Smooth muscle cell (in vitro differentiated cells): ENCODE data around the gene EYS. TPM values are rescaled to one million over a fixed set of nuclear protein-coding genes. Genes with fewer than 3 reads are reported as not detected.

Source experiments
- DNase-seq: peaks from one replicate; lab custom pipeline; 2025; ENCODE audit not compliant: unreplicated experiment; lab: John Stamatoyannopoulos, UW
- H2AFZ ChIP-seq: fragments of 200-600 bp; sonication (generic); 2 replicates; pipeline ENCODE4 v1.6.0; 2016; ENCODE audit warnings: antibody characterized with exemption, low read depth, mild to moderate bottlenecking
- H3F3A ChIP-seq: fragments of 200-600 bp; sonication (generic); 2 replicates; pipeline ENCODE4 v1.6.0; 2017; ENCODE audit warnings: antibody characterized with exemption, low read depth
- H3K27ac ChIP-seq: fragments of 200-600 bp; sonication (generic); 2 replicates; pipeline ENCODE4 v1.5.1; 2016; ENCODE audit warnings: low read depth, mild to moderate bottlenecking
- H3K27me3 ChIP-seq: fragments of 200-600 bp; sonication (generic); 2 replicates; pipeline ENCODE4 v1.6.1; 2016; ENCODE audit warnings: low read depth, mild to moderate bottlenecking
- H3K36me3 ChIP-seq: fragments of 200-600 bp; sonication (generic); 2 replicates; pipeline ENCODE4 v1.5.1; 2016; ENCODE audit warnings: low read depth
- H3K4me1 ChIP-seq: fragments of 200-600 bp; sonication (generic); 2 replicates; pipeline ENCODE4 v1.5.1; 2016; ENCODE audit warnings: low read depth
- H3K4me2 ChIP-seq: fragments of 200-600 bp; sonication (generic); 2 replicates; pipeline ENCODE4 v1.6.0; 2016; ENCODE audit warnings: mild to moderate bottlenecking
- H3K4me3 ChIP-seq: fragments of 200-600 bp; sonication (generic); 2 replicates; pipeline ENCODE4 v1.5.1; 2016; ENCODE audit warnings: mild to moderate bottlenecking
- H3K79me2 ChIP-seq: fragments of 200-600 bp; sonication (generic); 2 replicates; pipeline ENCODE4 v1.6.0; 2016; ENCODE audit warnings: low read depth, mild to moderate bottlenecking
- H3K9ac ChIP-seq: fragments of 200-600 bp; sonication (generic); 2 replicates; pipeline ENCODE4 v1.6.0; 2016; ENCODE audit warnings: low read depth
- H3K9me3 ChIP-seq: fragments of 200-600 bp; sonication (generic); replicated peaks from 2 replicates; pipeline ENCODE4 v1.5.1; 2016; ENCODE audit warnings: low read depth
- H4K20me1 ChIP-seq: fragments of 200-600 bp; sonication (generic); 2 replicates; pipeline ENCODE4 v1.6.0; 2016; ENCODE audit warnings: low read depth
- CTCF ChIP-seq: fragments of 200-600 bp; sonication (generic); IDR thresholded peaks from 2 replicates; pipeline ENCODE4 v1.5.1; 2017; ENCODE audit warnings: borderline replicate concordance, mild to moderate bottlenecking, antibody characterized with exemption; ENCODE audit not compliant: insufficient read depth, poor library complexity, severe bottlenecking
- WGBS: methylation state at CpG from one replicate; pipeline ENCODE4 v1.1.7; 2016; ENCODE audit warnings: low lambda C conversion rate; 5-methylcytosine and 5-hydroxymethylcytosine counted together
- polyA plus RNA-seq: library from polyadenylated mRNA; unstranded; fragments of >200 nt; fragmentation: Nextera tagmentation; extraction: Ambion mirVana; gene quantifications from 2 replicates; pipeline ENCODE4 v1.2.1, GENCODE V29; 2016
- total RNA-seq: library from RNA; depleted of rRNA; stranded (reverse); fragments of >200 nt; gene quantifications from 2 replicates; pipeline ENCODE4 v1.2.3, GENCODE V29; 2014

Gene EYS
- total and polyA plus RNA-seq, 2 experiments from 2014 or later = 0.07 to 0.18 TPM

GRCh38 chr6:63709148-63709547 is 1997.9 kb downstream of the EYS start:
- no peak overlapping the region for H2AFZ ChIP-seq
- H3K4me1 ChIP-seq = no peaks in the 10 kb centered on the region
- H3K79me2 ChIP-seq = no peaks in the 10 kb centered on the region
- H3K27ac ChIP-seq = no peak overlapping the region
- DNase-seq = no peak
- no peak overlapping the region for H3K9ac ChIP-seq
- H3K4me2 ChIP-seq = no peak overlapping the region
- H3K27me3 ChIP-seq = no peaks in the 10 kb centered on the region
- H3K4me3 ChIP-seq = no peak overlapping the region
- no peak for TF ChIP-seq CTCF
- H4K20me1 ChIP-seq = peaks cover 3% of the 10 kb centered on the region
- peaks cover 30% of the 10 kb centered on the region for H3K36me3 ChIP-seq
- H3K9me3 ChIP-seq = no peaks in the 10 kb centered on the region
- H3F3A ChIP-seq = no peaks in the 10 kb centered on the region

DNA sequence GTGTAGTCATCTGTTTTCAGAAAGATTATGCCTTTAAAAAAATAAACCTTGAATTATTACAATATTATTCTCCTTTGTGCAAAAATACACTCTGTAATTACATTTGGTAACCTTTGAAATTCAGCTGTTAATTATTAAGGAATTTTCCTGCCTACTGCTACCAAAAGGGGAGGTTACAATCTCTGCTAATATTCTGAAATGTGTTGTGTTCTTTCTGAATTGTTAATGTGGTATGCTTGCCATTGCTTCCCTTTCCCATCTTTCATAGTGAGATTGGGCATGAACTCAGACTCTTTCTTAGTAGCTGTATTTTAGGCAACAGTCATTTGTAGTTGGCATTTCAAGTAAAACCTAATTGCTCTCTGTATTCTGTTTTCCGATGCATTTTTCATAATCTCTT is 1998.4 kb downstream of the EYS start:
- 98% methylated on average over 1 of the region's 1 CpG for WGBS
- Histone ChIP-seq H3K4me3 (no peak overlapping the region), H4K20me1 (peaks cover 3% of the 10 kb centered on the region), H3K36me3 (peaks cover 28% of the 10 kb centered on the region), H3K9me3 (no peaks in the 10 kb centered on the region), H2AFZ (no peak overlapping the region), H3K79me2 (no peaks in the 10 kb centered on the region), H3K4me1 (no peaks in the 10 kb centered on the region), H3F3A (no peaks in the 10 kb centered on the region), H3K27ac (no peak overlapping the region), H3K27me3 (no peaks in the 10 kb centered on the region), H3K9ac (no peak overlapping the region), H3K4me2 (no peak overlapping the region)
- no peak for DNase-seq
- TF ChIP-seq CTCF = no peak

- no peaks in the 10 kb centered on the region for H3K4me1 ChIP-seq
- 91% methylated on average over 2 of the region's 2 CpGs for WGBS
- peaks cover 3% of the 10 kb centered on the region for H4K20me1 ChIP-seq
- H3K4me3 ChIP-seq = no peak overlapping the region
- no peak overlapping the region for H3K4me2 ChIP-seq
- no peaks in the 10 kb centered on the region for H3K27me3 ChIP-seq
- no peaks in the 10 kb centered on the region for H3K9me3 ChIP-seq
- peaks cover 29% of the 10 kb centered on the region for H3K36me3 ChIP-seq
- H3K9ac ChIP-seq = no peak overlapping the region
- no peaks in the 10 kb centered on the region for H3F3A ChIP-seq
- no peak overlapping the region for H2AFZ ChIP-seq
- H3K79me2 ChIP-seq = no peaks in the 10 kb centered on the region
- DNase-seq = no peak
- H3K27ac ChIP-seq = no peak overlapping the region
- no peak for TF ChIP-seq CTCF
Observed at GRCh38 chr6:63706630-63707029, 2000.4 kb downstream of the EYS start.

GRCh38 chr6:63705707-63706106 is 2001.3 kb downstream of the EYS start:
- WGBS = 93% methylated on average over 2 of the region's 2 CpGs
- H3K9me3 ChIP-seq = no peaks in the 10 kb centered on the region

More at GRCh38 chr6:63705707-63706106, 2001.3 kb downstream of the EYS start:
- Histone ChIP-seq H3K27me3 (no peaks in the 10 kb centered on the region), H2AFZ (no peak overlapping the region), H3K27ac (no peak overlapping the region), H3K79me2 (no peaks in the 10 kb centered on the region), H4K20me1 (peaks cover 3% of the 10 kb centered on the region), H3F3A (no peaks in the 10 kb centered on the region), H3K4me3 (no peak overlapping the region), H3K9ac (no peak overlapping the region), H3K36me3 (peaks cover 27% of the 10 kb centered on the region), H3K4me2 (no peak overlapping the region), H3K4me1 (no peaks in the 10 kb centered on the region)
- no peak for TF ChIP-seq CTCF
- DNase-seq = no peak
